Activated CD8-positive, alpha-beta memory T cell treated with anti-CD3 and anti-CD28 coated beads, Interleukin-2, amount 50 U/mL, for 1 hour (primary cell): ENCODE data around the gene ERN1.
"Not testable (repeated sequence)": the region's sequence is repeated elsewhere in the genome, so short reads cannot be mapped to it uniquely, and the experiment has no call there.

ENCODE experiments used
- DNase-seq: peaks from one replicate; pipeline ENCODE4 v3.0.0-alpha.2; 2020; ENCODE audit errors: extremely low read depth

ERN1 gene

DNA sequence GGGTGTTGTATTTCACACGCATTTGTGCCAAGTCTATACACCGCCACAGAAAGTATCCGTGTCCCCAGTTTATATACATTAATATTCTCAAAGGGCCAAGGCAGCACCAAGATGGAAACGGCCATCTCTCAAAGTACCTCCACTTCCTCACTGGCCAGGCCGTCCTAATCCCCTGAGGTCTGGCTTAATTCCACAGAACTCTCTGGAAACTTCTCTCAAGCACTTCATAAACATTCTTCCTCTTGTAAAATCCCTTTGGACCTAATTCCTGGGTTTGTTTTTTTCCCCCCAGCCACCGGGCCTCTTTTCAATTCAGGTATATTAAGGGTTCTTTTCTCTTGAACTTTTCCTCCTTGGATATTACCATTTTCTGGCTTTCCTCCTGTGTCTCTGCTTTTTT lies 5.1 kb upstream of the ERN1 start:
- DNase-seq: no peak

GRCh38 chr17:64134216-64134970 lies 4.4 kb upstream of the ERN1 start:
- no peak for DNase-seq

DNA sequence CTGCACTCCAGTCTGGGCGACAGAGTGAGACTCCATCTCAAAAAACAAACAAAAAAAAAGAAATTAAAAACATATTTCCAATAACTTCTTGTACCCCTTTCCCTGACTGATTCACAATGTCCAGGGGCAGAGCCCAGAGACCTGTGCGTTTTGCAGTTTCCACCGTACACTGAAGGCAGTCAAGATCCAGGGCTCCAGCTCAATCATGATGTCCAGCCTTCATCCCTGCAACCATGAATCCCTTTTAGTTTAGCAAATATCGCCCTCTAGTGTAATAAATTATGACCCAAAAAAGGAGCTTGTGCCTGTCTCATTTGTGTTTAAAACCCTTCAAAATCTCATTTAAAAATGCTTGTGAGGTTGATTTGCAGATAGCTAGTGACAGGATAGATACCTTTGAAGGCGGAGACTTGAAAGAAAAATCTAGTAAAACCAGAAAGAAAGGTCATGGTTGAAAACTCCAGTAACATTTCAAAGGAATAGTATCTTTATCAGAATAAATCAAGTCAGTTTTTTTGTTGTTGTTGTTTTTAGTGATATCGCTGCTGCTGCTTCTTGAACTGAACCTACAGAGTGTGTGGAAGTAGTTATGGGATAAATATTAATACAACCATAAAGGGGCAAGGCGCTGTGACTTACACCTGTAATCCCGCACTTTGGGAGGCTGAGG lies 3.7 kb upstream of the ERN1 start:
- DNase-seq: no peak

- no peak for DNase-seq
Observed at GRCh38 chr17:64131606-64132270, 1.8 kb upstream of the ERN1 start.

DNA sequence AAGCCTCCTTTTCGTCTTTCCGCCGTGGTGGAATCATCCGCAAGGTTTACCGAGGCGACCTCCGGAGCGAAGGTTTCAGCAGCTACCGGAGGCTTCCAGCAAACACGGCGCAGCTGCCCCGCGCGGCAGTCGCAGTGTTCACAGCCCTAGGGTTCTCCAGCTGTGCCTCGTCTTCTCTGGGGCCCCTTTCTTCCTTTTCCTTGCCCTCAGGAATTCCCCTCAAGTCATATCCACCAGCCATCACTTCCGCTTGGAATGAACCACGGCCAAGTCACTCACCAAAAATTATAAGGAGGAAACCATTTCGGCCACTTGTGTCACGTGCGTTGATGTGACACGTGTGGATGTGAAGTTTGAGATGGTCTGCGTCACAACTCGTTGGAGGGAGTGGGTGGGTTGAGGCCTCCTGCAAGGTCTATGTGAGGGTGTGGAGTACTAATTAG lies 636 bp upstream of the ERN1 start:
- DNase-seq: no peak

DNA sequence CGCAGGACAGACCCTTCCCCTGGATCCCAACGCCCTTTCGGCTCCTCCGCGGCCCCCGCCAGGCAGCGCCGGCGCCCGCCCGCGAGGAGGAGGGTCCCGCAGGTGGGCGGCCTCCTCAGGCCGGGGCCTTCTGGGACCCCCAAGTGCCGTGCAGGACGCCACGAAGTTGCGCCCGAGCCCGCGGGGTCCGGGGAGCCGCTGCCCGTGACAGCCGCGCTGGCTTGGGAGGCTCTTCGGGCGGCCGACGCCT lies 504 bp downstream of the ERN1 start:
- DNase-seq: no peak

DNA sequence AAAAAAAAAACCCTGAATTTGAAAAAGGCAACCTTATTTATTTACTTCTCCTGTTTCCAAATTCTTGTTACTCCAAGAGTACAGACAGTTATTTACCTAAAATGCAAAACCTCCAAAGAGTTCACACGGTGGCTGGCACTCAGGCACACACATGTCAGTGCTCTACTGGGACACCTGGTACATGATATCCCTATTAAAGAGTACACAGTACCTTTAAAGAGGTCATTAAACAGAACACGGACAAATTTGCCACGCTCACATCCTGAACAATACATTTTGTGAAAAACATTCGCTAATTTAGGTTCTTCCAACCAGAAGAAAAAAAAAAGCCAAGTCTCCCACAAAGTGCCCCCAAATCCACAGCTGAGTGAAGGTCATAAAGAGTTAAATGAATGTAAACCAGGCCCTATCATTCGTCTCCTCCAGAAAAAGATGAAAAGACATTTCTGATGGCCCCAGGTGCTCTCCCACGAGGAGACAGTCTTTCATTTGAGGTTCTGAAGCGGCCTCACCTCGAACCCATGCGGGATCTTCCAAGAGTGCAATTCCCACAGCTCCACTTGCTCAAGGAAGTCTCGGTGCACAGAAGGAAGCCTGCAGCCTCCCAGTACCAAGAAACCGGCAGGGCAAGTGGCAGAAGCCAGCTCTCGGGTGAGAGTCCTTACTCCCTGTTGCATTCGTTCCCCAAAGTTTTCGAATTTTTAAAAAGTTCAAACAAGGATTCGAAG lies 993 bp downstream of the ERN1 start:
- DNase-seq: no peak

DNA sequence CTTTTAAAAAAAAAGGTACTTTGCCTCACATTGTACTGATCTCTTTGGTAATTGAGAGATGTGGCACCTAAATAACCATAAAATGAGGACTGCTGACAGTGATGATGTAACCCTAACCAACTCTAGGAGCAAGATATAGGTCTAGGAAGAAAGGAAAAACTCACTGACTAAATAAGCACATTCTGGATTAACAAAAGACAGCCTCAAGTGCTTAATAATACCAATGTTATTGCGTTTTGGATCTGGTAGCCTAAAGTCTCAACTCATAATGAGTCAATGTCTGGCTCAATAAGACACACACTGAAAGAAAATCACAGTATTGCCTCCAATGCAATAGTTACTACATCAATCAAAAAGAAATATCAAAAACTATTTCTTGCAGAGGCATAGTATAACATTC lies 3.0 kb downstream of the ERN1 start:
- no peak for DNase-seq

DNA sequence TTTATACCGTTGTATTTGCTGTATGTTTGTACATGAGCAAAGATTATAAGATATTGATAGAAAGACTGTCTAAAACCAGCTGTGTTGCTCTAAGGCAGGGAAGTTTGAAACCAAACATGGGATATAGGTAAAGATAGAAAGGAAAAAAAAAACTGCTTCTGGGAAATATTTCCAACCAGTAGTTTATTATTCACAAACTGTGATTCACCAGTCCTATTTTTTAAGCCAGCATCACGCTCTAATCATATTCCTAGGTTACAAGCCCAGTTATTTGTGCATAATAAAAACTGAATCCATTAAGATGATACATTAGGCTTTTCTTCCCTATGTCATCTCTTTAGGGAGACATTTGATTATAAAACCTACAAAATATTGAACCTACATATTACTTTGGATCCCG lies 4.0 kb downstream of the ERN1 start:
- DNase-seq: no peak

- no peak for DNase-seq
Observed at GRCh38 chr17:64124609-64125008, 5.3 kb downstream of the ERN1 start.

DNA sequence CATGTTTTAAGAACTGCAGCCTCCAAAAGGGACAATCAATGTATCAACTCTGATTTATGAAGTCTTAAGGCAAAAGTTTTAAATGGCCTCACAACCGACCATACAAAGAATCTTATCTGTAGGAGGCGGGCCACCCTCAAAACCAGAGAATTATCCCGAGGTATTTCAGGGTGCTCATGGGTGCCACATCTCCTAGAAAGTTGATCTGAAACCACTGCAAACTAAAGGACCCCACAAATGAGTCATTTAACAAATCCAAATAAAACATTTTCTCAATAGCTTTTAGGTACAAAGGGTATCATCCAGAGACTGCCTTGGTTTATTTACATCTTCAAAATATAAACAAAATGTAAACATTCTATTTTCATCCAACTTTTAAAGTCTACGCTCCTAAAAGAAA lies 6.8 kb downstream of the ERN1 start:
- DNase-seq: no peak

DNA sequence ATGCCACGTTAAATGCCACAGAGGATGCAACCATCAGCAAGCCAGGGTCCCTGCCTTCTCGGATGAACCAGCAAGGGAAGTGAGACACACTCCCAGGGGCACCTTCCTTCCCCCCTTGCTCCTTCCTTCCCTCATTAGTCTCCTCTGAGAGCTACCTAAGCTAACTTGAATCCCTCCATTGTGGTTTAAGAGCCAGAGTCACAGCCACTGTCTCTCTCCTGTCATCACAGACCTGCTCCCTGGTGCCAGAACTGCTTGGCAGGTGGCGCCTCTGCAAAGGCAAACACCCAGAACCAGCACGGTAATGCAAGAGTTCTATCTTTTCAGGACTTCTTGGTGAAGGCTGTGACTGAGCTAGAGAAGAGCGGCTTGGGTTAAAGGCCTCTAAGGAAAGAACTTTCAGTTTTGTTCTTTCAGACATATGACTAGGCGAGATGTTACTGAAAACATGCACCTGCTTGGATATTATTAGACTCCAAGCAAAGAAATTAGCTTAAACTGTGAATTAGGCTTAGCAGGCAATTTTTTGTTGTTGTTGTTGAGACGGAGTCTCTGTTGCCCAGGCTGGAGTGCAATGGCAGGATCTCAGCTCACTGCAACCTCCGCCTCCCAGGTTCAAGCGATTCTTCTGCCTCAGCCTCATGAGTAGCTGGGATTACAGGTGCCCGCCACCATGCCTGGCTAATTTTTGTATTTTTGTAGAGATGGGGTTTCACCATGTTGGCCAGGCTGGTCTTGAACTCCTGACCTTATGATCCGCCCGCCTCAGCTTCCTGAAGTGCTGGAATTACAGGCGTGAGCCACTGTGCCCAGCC lies 8.8 kb downstream of the ERN1 start:
- DNase-seq: not testable (repeated sequence)

DNA sequence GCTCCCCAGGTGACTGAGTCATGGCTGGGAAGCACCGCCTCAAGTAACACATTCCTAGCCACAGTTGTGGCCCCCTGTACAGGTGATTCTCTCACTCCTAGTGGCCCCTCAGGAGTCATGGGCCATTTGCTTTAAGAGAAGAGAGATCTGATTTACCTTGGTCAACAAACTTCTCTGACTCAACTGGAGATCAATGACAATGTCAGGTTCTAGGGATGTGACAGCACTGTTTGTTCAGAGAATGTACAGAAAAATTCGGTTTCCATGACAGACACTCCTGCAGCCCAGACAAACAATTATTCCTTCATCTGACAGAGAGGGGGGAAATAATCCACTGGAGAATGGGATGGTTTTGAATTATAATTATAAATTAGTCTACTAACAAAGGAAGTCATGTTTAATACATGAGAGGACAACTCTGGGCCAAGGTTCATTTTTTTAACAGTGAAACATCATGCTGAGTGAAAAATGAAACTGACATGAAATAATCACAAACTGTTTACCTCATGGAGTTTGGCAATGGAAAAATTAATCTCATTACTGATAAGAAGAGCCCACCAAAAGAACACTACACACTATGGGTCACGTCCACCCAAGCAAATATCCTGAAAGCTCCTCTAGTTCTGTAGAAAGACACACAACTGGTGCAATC lies 9.7 kb downstream of the ERN1 start:
- no peak for DNase-seq

GRCh38 chr17:64117981-64118979 lies 11.7 kb downstream of the ERN1 start:
- no peak for DNase-seq

GRCh38 chr17:64115822-64116534 lies 14.0 kb downstream of the ERN1 start:
- DNase-seq: no peak

DNA sequence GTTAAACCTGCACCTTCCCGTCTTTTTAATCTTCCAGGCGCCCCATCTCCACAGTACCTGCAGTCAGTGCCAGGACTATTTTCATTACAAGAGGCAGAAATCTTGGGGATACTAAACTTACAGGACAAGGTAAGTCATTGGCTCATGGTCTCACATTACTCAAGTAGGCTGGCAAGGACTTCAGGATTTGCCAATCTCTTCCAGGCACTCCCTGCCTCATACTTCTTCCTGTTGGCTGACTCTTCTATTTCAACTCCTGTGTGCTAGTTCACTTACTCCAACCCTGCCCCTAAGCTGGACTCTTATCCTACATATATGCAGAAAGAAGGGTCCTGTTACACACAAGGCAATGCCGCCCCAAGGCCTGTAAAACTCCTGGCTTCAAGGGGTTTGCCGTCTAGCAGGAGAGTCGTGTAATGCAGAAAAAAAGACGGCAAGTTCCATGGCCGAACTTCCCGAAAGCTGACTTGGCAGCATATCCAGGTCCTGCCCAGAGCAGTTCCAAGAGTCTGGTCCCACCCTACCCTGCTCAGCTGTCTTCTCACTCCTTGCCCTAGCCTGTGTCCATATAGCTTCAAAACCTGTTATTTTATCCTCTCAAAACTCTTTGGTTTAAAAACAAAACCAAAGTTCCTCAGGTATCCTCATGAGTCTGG lies 14.8 kb downstream of the ERN1 start:
- DNase-seq: no peak

GRCh38 chr17:64113006-64113405 lies 16.9 kb downstream of the ERN1 start:
- DNase-seq: no peak

DNA sequence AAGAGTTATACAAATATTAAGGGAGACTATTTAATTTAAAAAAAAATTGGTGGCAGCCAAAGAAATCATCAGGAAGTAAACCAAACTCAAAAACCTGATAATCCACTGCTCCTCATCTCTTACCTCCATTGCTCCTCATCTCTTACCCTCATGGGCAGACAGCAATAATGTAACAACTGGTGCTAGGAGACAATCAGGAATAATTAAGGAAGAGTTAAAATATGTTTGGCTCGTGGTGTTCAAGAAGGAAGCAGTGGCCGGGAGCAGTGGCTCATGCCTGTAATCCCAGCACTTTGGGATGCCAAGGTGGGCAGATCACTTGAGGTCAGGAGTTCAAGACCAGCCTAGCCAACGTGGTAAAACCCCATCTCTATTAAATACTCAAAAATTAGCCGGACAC lies 18.1 kb downstream of the ERN1 start:
- no peak for DNase-seq
